B cell (primary cell): ENCODE results near the gene CRYGN.

Experiments used
- CTCF ChIP-seq: fragments of 200-600 bp; IDR thresholded peaks from one replicate; pipeline ENCODE4 v1.8.0; 2022; ENCODE audit warnings: antibody characterized with exemption, mild to moderate bottlenecking
- EZH2 ChIP-seq: IDR thresholded peaks from 2 replicates; pipeline ENCODE4 v1.6.1; 2012; ENCODE audit warnings: borderline replicate concordance, low read depth, mild to moderate bottlenecking, moderate library complexity, low read length; ENCODE audit not compliant: insufficient read depth, poor library complexity, severe bottlenecking

- no peak for TF ChIP-seq CTCF
- no peak for TF ChIP-seq EZH2
These were observed 32.9 kb downstream of the CRYGN start for GRCh38 chr7:151406886-151407583.
